Fibroblast of pulmonary artery (primary cell): ENCODE measurements around the gene LTBP4.

ENCODE experiments used
- DNase-seq: peaks from one replicate; pipeline ENCODE4 v3.0.0-alpha.2; 2010; ENCODE audit warnings: low read depth
- H3K4me3 ChIP-seq: replicated peaks from 2 replicates; pipeline ENCODE4 v1.5.1; 2011; ENCODE audit warnings: low read depth, mild to moderate bottlenecking, control low read depth, low read length, moderate library complexity
- TF ChIP-seq, protein P1 (sequence below): IDR thresholded peaks from 2 replicates; pipeline ENCODE4 v1.5.1; 2011; ENCODE audit warnings: mild to moderate bottlenecking, control low read depth, low read length, inconsistent platforms; ENCODE audit errors: missing control alignments

The LTBP4 gene, protein sequence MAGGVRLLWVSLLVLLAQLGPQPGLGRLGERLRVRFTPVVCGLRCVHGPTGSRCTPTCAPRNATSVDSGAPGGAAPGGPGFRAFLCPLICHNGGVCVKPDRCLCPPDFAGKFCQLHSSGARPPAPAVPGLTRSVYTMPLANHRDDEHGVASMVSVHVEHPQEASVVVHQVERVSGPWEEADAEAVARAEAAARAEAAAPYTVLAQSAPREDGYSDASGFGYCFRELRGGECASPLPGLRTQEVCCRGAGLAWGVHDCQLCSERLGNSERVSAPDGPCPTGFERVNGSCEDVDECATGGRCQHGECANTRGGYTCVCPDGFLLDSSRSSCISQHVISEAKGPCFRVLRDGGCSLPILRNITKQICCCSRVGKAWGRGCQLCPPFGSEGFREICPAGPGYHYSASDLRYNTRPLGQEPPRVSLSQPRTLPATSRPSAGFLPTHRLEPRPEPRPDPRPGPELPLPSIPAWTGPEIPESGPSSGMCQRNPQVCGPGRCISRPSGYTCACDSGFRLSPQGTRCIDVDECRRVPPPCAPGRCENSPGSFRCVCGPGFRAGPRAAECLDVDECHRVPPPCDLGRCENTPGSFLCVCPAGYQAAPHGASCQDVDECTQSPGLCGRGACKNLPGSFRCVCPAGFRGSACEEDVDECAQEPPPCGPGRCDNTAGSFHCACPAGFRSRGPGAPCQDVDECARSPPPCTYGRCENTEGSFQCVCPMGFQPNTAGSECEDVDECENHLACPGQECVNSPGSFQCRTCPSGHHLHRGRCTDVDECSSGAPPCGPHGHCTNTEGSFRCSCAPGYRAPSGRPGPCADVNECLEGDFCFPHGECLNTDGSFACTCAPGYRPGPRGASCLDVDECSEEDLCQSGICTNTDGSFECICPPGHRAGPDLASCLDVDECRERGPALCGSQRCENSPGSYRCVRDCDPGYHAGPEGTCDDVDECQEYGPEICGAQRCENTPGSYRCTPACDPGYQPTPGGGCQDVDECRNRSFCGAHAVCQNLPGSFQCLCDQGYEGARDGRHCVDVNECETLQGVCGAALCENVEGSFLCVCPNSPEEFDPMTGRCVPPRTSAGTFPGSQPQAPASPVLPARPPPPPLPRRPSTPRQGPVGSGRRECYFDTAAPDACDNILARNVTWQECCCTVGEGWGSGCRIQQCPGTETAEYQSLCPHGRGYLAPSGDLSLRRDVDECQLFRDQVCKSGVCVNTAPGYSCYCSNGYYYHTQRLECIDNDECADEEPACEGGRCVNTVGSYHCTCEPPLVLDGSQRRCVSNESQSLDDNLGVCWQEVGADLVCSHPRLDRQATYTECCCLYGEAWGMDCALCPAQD (N-terminal part only)

DNA sequence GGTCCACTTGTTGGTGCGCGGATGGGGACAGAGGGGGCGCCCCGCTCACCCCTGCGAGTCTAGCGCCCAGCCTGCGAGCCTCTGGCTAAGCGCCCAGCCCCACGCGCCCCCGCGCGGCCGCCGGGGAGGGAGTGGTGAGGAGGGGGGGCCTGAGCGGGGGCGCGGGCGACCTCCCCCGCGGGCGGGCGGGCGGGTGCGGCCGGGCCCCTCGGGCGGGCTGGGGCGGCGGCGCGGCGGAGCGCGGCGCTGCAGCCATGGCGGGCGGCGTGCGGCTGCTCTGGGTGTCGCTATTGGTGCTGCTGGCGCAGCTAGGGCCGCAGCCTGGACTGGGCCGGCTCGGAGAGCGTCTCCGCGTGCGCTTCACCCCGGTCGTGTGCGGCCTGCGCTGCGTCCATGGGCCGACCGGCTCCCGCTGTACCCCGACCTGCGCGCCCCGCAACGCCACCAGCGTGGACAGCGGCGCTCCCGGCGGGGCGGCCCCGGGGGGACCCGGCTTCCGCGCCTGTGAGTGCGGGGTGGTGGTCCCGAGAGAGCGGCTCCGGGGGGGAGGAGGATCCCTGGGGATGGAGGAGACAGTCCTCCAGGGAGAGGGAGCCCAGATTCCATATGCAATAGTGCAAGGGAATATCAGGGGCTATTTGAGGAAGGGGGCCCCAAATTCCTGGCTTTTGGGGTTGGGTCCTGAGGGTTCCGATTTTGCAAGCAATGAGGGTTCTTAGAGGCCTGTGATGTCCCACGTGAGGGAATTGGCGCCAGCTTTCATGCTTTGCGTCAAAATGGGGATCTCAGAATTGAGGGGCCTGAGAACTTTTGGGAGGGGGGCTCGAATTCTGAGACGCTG is at the start of gene LTBP4:
Gene LTBP4 (plus strand): TSS at position 236 of the 841 bp plus-strand sequence. CDS start 19 bp downstream, at position 255.
- TF ChIP-seq, protein P1, sequence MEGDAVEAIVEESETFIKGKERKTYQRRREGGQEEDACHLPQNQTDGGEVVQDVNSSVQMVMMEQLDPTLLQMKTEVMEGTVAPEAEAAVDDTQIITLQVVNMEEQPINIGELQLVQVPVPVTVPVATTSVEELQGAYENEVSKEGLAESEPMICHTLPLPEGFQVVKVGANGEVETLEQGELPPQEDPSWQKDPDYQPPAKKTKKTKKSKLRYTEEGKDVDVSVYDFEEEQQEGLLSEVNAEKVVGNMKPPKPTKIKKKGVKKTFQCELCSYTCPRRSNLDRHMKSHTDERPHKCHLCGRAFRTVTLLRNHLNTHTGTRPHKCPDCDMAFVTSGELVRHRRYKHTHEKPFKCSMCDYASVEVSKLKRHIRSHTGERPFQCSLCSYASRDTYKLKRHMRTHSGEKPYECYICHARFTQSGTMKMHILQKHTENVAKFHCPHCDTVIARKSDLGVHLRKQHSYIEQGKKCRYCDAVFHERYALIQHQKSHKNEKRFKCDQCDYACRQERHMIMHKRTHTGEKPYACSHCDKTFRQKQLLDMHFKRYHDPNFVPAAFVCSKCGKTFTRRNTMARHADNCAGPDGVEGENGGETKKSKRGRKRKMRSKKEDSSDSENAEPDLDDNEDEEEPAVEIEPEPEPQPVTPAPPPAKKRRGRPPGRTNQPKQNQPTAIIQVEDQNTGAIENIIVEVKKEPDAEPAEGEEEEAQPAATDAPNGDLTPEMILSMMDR = no peak
- H3K4me3 ChIP-seq = peak within 1 kb of the TSS; percentile 58
- DNase-seq = no peak

DNA sequence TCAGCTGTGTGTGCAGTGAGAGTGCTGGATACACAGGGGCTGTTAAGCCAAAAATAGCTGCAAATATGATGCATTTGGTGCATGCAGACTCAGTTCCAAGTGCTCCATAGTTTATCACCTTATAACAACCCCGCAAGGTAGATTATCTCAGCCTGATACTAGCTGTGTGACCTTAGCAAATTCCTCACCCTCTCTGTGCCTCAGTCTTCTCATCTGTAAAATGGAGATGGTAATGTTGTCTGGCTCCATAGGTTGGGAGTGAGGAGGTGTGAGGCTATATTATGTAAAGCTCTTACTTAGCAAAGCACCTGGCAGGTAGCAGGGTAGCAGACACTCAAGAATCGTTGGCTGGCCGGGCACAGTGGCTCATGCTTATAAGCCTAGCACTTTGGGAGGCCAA is 48.3 kb upstream of the LTBP4 start:
- TF ChIP-seq, protein P1 = no peak
- DNase-seq = no peak
- H3K4me3 ChIP-seq = no peak overlapping the region

DNA sequence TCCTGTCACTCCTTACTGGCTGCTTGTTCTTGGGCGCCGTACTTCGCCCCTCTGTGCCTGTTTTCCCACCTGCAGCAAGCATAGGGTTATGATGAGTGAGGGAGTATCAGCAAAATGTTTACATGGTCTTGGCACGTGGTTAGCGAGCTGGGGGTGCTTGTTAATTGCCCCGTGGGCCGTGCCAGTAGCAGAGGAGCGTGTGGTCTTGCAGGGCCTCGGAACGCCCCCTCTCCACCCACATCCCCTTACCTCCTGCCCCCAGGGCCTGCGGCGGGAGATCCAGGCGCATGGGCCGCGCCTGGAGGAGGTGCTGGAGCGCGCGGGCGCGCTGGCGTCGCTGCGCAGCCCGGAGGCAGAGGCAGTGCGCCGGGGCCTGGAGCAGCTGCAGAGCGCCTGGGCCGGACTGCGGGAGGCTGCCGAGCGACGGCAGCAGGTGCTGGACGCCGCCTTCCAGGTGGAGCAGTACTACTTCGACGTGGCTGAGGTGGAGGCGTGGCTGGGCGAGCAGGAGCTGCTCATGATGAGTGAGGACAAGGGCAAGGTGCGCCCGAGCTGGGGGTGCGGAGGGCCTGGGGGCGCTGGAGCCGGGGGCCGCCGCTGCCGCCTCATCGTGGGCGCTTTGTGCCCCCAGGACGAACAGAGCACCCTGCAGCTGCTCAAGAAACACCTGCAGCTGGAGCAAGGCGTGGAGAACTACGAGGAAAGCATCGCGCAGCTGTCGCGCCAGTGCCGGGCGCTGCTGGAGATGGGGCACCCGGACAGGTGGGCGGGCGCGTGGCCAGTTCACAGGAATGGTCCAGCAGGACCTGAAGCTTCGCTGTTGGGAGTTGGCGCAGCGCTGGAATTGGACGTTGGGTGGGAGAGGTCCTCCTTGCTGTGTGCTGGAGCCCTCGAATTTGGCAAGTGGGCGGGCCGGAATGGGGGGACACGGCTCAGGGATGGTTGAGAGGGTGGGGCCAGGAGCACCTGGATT is 47.0 kb upstream of the LTBP4 start:
- TF ChIP-seq, protein P1 = no peak
- DNase-seq = no peak
- H3K4me3 ChIP-seq = no peak overlapping the region

- TF ChIP-seq, protein P1 = no peak
- no peak overlapping the region for H3K4me3 ChIP-seq
- no peak for DNase-seq
Measured at GRCh38 chr19:40555978-40556689, 45.0 kb upstream of the LTBP4 start.

DNA sequence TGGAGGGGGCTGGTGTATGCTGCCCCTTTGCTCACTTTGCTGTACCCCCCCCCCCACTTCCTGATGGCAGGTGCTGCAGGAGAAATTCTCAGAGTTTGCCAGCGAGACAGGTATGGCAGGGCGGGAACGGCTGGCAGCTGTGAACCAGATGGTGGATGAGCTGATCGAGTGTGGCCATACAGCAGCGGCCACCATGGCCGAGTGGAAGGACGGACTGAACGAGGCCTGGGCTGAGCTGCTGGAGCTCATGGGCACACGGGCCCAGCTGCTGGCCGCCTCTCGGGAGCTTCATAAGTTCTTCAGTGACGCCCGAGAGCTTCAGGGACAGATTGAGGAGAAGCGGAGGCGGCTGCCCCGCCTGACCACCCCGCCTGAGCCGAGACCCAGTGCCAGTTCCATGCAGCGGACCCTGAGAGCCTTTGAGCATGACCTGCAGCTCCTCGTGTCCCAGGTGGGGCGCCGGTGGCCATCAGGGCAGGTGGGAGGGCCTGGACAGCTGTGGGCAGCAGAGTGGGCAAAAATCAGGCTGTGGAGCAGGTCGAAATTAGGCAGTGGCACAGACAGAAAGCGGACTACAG is 44.1 kb upstream of the LTBP4 start:
- DNase-seq = no peak
- TF ChIP-seq, protein P1 = no peak
- no peak overlapping the region for H3K4me3 ChIP-seq
